Fibroblast of lung (primary cell): Measurements from ENCODE around the gene HABP4. TPM values are rescaled to one million over a fixed set of nuclear protein-coding genes. Genes with fewer than 3 reads are reported as not detected.

ENCODE experiments used
- DNase-seq, 2 donors: peaks; one replicate each; pipeline versions ENCODE4 v3.0.0 to v3.0.0-alpha.2; 2010; ENCODE audit warnings: low read depth in 2 of 2
- H2AFZ ChIP-seq: 2 replicates; pipeline ENCODE4 v1.5.1; 2012; ENCODE audit warnings: low read length, control low read depth, inconsistent platforms
- H3K27ac ChIP-seq: 2 replicates; pipeline ENCODE4 v1.5.1; 2011; ENCODE audit warnings: low read length, control low read depth; ENCODE audit not compliant: insufficient read depth
- H3K27me3 ChIP-seq: 2 replicates; pipeline ENCODE4 v1.5.1; 2011; ENCODE audit warnings: mild to moderate bottlenecking, low read length; ENCODE audit not compliant: control insufficient read depth, insufficient read depth
- H3K36me3 ChIP-seq: 2 replicates; pipeline ENCODE4 v1.5.1; 2011; ENCODE audit warnings: low read length; ENCODE audit not compliant: control insufficient read depth, insufficient read depth
- H3K4me1 ChIP-seq: 2 replicates; pipeline ENCODE4 v1.5.1; 2011; ENCODE audit warnings: low read length; ENCODE audit not compliant: control insufficient read depth, insufficient read depth; ENCODE audit errors: extremely low read depth
- H3K4me2 ChIP-seq: 2 replicates; pipeline ENCODE4 v1.5.1; 2011; ENCODE audit warnings: low read length, control low read depth; ENCODE audit not compliant: insufficient read depth; ENCODE audit errors: extremely low read depth
- H3K4me3 ChIP-seq, 4 experiments: fragments of 200-600 bp in 1 of 4; sonication (generic) in 1 of 4; replicated peaks in 1 of 4; 2 replicates each; pipeline ENCODE4 v1.5.1; 2011 to 2016; ENCODE audit warnings: low read length in 4 of 4, low read depth in 3 of 4, mild to moderate bottlenecking in 3 of 4, control low read depth in 2 of 4, inconsistent platforms in 1 of 4, mixed read lengths in 1 of 4; ENCODE audit not compliant: insufficient read depth in 1 of 4; ENCODE audit errors: control extremely low read depth in 1 of 4
- H3K79me2 ChIP-seq: 2 replicates; pipeline ENCODE4 v1.5.1; 2012; ENCODE audit warnings: mild to moderate bottlenecking, low read length, inconsistent platforms; ENCODE audit not compliant: control insufficient read depth, insufficient read depth
- H3K9ac ChIP-seq: 2 replicates; pipeline ENCODE4 v1.5.1; 2011; ENCODE audit warnings: mild to moderate bottlenecking, low read length, control low read depth; ENCODE audit not compliant: insufficient read depth
- H3K9me3 ChIP-seq: 2 replicates; pipeline ENCODE4 v1.5.1; 2012; ENCODE audit warnings: low read depth, low read length; ENCODE audit not compliant: control insufficient read depth, insufficient read depth
- H4K20me1 ChIP-seq: 2 replicates; pipeline ENCODE4 v1.5.1; 2011; ENCODE audit warnings: low read length; ENCODE audit not compliant: control insufficient read depth, insufficient read depth; ENCODE audit errors: extremely low read depth
- CTCF ChIP-seq, 2 donors: IDR thresholded peaks in 1 of 2; conservative IDR thresholded peaks in 1 of 2; 1 replicate in 1 of 2; 2 replicates in 1 of 2; pipeline ENCODE4 v1.5.1; 2011 to 2012; ENCODE audit warnings: low read length in 2 of 2, control low read depth in 1 of 2, inconsistent platforms in 1 of 2, low read depth in 1 of 2, mild to moderate bottlenecking in 1 of 2
- EZH2 ChIP-seq: IDR thresholded peaks from 2 replicates; pipeline ENCODE4 v1.5.1; 2012; ENCODE audit warnings: low read length, control low read depth, mild to moderate bottlenecking; ENCODE audit errors: missing control alignments
- polyA plus RNA-seq, 2 donors: library from polyadenylated mRNA; depleted of rRNA in 1 of 2; stranded (reverse) in 1 of 2; unstranded in 1 of 2; fragments of >200 nt; gene quantifications; 2 replicates each; pipeline ENCODE4 v1.2.1, GENCODE V29; 2011 to 2012; ENCODE audit warnings: missing spikeins in 1 of 2
- total RNA-seq: library from RNA; depleted of rRNA; stranded (reverse); fragments of >200 nt; gene quantifications from 2 replicates; pipeline ENCODE4 v1.2.1, GENCODE V29; 2014

The HABP4 gene
- total and polyA plus RNA-seq, 2 donors (not counting 1 experiment from before 2014, with no cell fraction given), result 28.7 to 31.4 TPM

GRCh38 chr9:96467784-96468183 lies 17.8 kb downstream of the HABP4 start:
- no peak overlapping the region for H3K4me2 ChIP-seq
- H3K4me3 ChIP-seq, result no peak overlapping the region
- H3K27me3 ChIP-seq, result no peaks in the 10 kb centered on the region
- no peaks in the 10 kb centered on the region for H3K79me2 ChIP-seq
- H3K4me1 ChIP-seq, result no peaks in the 10 kb centered on the region
- H3K9ac ChIP-seq, result no peak overlapping the region
- peaks cover 4% of the 10 kb centered on the region for H3K36me3 ChIP-seq
- TF ChIP-seq EZH2 (no peak), CTCF (conservative IDR thresholded peaks at IDR 0.05 in 1 of 2, IDR thresholded peaks at IDR 0.05 in 1 of 2; ENCODE audit: low read depth in 1 of 2, low read length in 2 of 2) (no peak)
- no peaks in the 10 kb centered on the region for H3K9me3 ChIP-seq
- H4K20me1 ChIP-seq, result no peaks in the 10 kb centered on the region
- DNase-seq, result no peak
- H2AFZ ChIP-seq, result no peak overlapping the region
- H3K27ac ChIP-seq, result no peak overlapping the region

GRCh38 chr9:96476013-96476412 lies 26.0 kb downstream of the HABP4 start:
- Histone ChIP-seq H4K20me1 (no peaks in the 10 kb centered on the region), H3K4me2 (no peak overlapping the region), H2AFZ (no peak overlapping the region), H3K4me3 (no peak overlapping the region), H3K27ac (no peak overlapping the region), H3K79me2 (no peaks in the 10 kb centered on the region), H3K27me3 (no peaks in the 10 kb centered on the region), H3K4me1 (peaks cover 6% of the 10 kb centered on the region), H3K9ac (no peak overlapping the region), H3K36me3 (peaks cover 4% of the 10 kb centered on the region), H3K9me3 (no peaks in the 10 kb centered on the region)
- no peak for DNase-seq
- no peak for TF ChIP-seq CTCF (conservative IDR thresholded peaks at IDR 0.05 in 1 of 2, IDR thresholded peaks at IDR 0.05 in 1 of 2; ENCODE audit: low read depth in 1 of 2, low read length in 2 of 2)

GRCh38 chr9:96476591-96476990 lies 26.6 kb downstream of the HABP4 start:
- Histone ChIP-seq H3K4me3 (no peak overlapping the region), H3K36me3 (peaks cover 4% of the 10 kb centered on the region), H3K4me1 (peaks cover 6% of the 10 kb centered on the region), H3K27ac (no peak overlapping the region), H3K4me2 (no peak overlapping the region), H3K9me3 (no peaks in the 10 kb centered on the region), H3K79me2 (no peaks in the 10 kb centered on the region), H4K20me1 (no peaks in the 10 kb centered on the region), H2AFZ (no peak overlapping the region), H3K27me3 (no peaks in the 10 kb centered on the region), H3K9ac (no peak overlapping the region)
- TF ChIP-seq CTCF (conservative IDR thresholded peaks at IDR 0.05 in 1 of 2, IDR thresholded peaks at IDR 0.05 in 1 of 2; ENCODE audit: low read depth in 1 of 2, low read length in 2 of 2) (no peak), EZH2 (no peak)
- peak in 1 of 2 donors; percentile 32 for DNase-seq
